ENCODE results near the gene SHTN1.

GRCh38 chr10:116970050-116970449 lies 34.9 kb downstream of the SHTN1 start:
- TF ChIP-seq EZH2 (IDR thresholded peaks at IDR 0.05): no peak
- TF ChIP-seq POLR2AphosphoS5 (IDR thresholded peaks at IDR 0.05; ENCODE audit: borderline replicate concordance, low read depth, low read length): no peak

Measured in SK-N-MC (cell line).